HUES6 (cell line): ENCODE data around the gene KLK3.

Experiments
- H3K27ac ChIP-seq: 2 replicates; pipeline ENCODE4 v1.7.0; 2013; ENCODE audit warnings: low read depth, mild to moderate bottlenecking, low read length, inconsistent platforms
- H3K27me3 ChIP-seq: 2 replicates; pipeline ENCODE4 v1.6.1; 2013; ENCODE audit warnings: low read length; ENCODE audit not compliant: control insufficient read depth, insufficient read depth
- H3K36me3 ChIP-seq: 2 replicates; pipeline ENCODE4 v1.6.1; 2013; ENCODE audit warnings: low read length; ENCODE audit not compliant: control insufficient read depth, insufficient read depth
- H3K4me1 ChIP-seq: 2 replicates; pipeline ENCODE4 v1.6.1; 2013; ENCODE audit warnings: low read length; ENCODE audit not compliant: control insufficient read depth, insufficient read depth
- H3K4me3 ChIP-seq: 2 replicates; pipeline ENCODE4 v1.5.1; 2013; ENCODE audit warnings: low read depth, low read length
- H3K9ac ChIP-seq: one replicate; pipeline ENCODE4 v1.6.1; 2013; ENCODE audit warnings: mild to moderate bottlenecking, low read length
- H3K9me3 ChIP-seq: 2 replicates; pipeline ENCODE4 v1.6.1; 2013; ENCODE audit warnings: low read depth, low read length; ENCODE audit not compliant: control insufficient read depth, insufficient read depth

Gene KLK3

GRCh38 chr19:50902640-50903039, 47.9 kb downstream of the KLK3 start:
- H3K4me3 ChIP-seq = no peak overlapping the region

GRCh38 chr19:50906217-50906616, 51.5 kb downstream of the KLK3 start:
- H3K9me3 ChIP-seq = no peaks in the 10 kb centered on the region
- no peak overlapping the region for H3K27ac ChIP-seq
- H3K9ac ChIP-seq = no peak overlapping the region
- no peaks in the 10 kb centered on the region for H3K36me3 ChIP-seq
- H3K4me1 ChIP-seq = peaks cover 4% of the 10 kb centered on the region; the same call in 1 of the 2 replicates
- H3K27me3 ChIP-seq = peaks cover 45% of the 10 kb centered on the region
- no peak overlapping the region for H3K4me3 ChIP-seq

More at GRCh38 chr19:50902640-50903039, 47.9 kb downstream of the KLK3 start:
- Histone ChIP-seq H3K27ac (no peak overlapping the region), H3K4me1 (no peaks in the 10 kb centered on the region), H3K9ac (no peak overlapping the region), H3K36me3 (no peaks in the 10 kb centered on the region), H3K9me3 (no peaks in the 10 kb centered on the region), H3K27me3 (peaks cover 32% of the 10 kb centered on the region)

GRCh38 chr19:50908336-50908735, 53.6 kb downstream of the KLK3 start:
- H3K9ac ChIP-seq = no peak overlapping the region
- peaks cover 66% of the 10 kb centered on the region for H3K27me3 ChIP-seq
- H3K4me1 ChIP-seq = peaks cover 7% of the 10 kb centered on the region; the same call in 1 of the 2 replicates
- H3K36me3 ChIP-seq = no peaks in the 10 kb centered on the region
- no peak overlapping the region for H3K27ac ChIP-seq
- no peak overlapping the region for H3K4me3 ChIP-seq
- H3K9me3 ChIP-seq = no peaks in the 10 kb centered on the region

GRCh38 chr19:50909240-50910070, 54.7 kb downstream of the KLK3 start:
- peaks cover 7% of the 10 kb centered on the region; the same call in 1 of the 2 replicates for H3K4me1 ChIP-seq
- H3K9me3 ChIP-seq = no peaks in the 10 kb centered on the region
- H3K4me3 ChIP-seq = peak overlapping the region; percentile 72
- no peaks in the 10 kb centered on the region for H3K36me3 ChIP-seq
- peaks cover 76% of the 10 kb centered on the region for H3K27me3 ChIP-seq
- no peak overlapping the region for H3K9ac ChIP-seq
- no peak overlapping the region for H3K27ac ChIP-seq
